ENCODE data around the gene ZDHHC7.

- TF ChIP-seq CTCF (IDR thresholded peaks at IDR 0.05), result no peak
- TF ChIP-seq POLR2A (IDR thresholded peaks at IDR 0.05), result no peak
These were observed 21.4 kb downstream of the ZDHHC7 start for GRCh38 chr16:84989749-84990620.
